Testis (tissue), 3 donors: Measurements from ENCODE around the gene ARHGEF40. TPM values are rescaled to one million over a fixed set of nuclear protein-coding genes. Genes with fewer than 3 reads are reported as not detected.

Experiments
- DNase-seq: peaks from one replicate; pipeline ENCODE4 v3.0.0-alpha.2; 2019
- H3K27ac ChIP-seq, 2 donors: fragments of 200-600 bp; sonication (generic); one replicate each; pipeline ENCODE4 v1.5.1; 2019
- H3K27me3 ChIP-seq: fragments of 200-600 bp; sonication (generic); one replicate; pipeline ENCODE4 v1.5.1; 2019
- H3K36me3 ChIP-seq: fragments of 200-600 bp; sonication (generic); one replicate; pipeline ENCODE4 v1.5.1; 2017; ENCODE audit warnings: low read depth; ENCODE audit errors: missing control alignments
- H3K4me1 ChIP-seq: fragments of 200-600 bp; sonication (generic); one replicate; pipeline ENCODE4 v1.5.1; 2019
- H3K4me3 ChIP-seq, 2 donors: fragments of 200-600 bp; sonication (generic); one replicate each; pipeline ENCODE4 v1.5.1; 2017 to 2019
- H3K9me3 ChIP-seq: fragments of 200-600 bp; sonication (generic); one replicate; pipeline ENCODE4 v1.5.1; 2017
- CTCF ChIP-seq, 3 experiments: fragments of 450-650 bp in 2 of 3; fragments of 200-600 bp in 1 of 3; sonication (generic) in 1 of 3; IDR thresholded peaks; one replicate each; pipeline ENCODE4 v1.5.1; 2016 to 2019; ENCODE audit warnings: antibody characterized with exemption in 3 of 3, mild to moderate bottlenecking in 2 of 3, moderate library complexity in 1 of 3
- POLR2A ChIP-seq: fragments of 450-650 bp; IDR thresholded peaks from one replicate; pipeline ENCODE4 v1.6.1; 2017; ENCODE audit warnings: antibody characterized with exemption, mild to moderate bottlenecking, moderate library complexity
- WGBS, 2 donors: methylation state at CpG; one replicate each; pipeline ENCODE4 v1.1.5; 2018; 5-methylcytosine and 5-hydroxymethylcytosine counted together
- intact Hi-C: fragments of 100-400 bp; cut with DNase I; formaldehyde crosslinking; loops from one replicate; pipeline ENCODE4 v1.15.1; 2023; ENCODE audit warnings: low total_unique reads
- polyA plus RNA-seq: library from polyadenylated mRNA; stranded (reverse); fragments of 350-450 nt; fragmentation: Illumina TruSeq; extraction: RNeasy Lipid Tissue Mini Kit (QIAGEN cat#74804); gene quantifications from one replicate; pipeline ENCODE4 v1.2.3, GENCODE V29; 2014; ENCODE audit warnings: low read depth, low replicate concordance; ENCODE audit not compliant: insufficient read depth
- total RNA-seq, 2 donors: library from RNA; depleted of rRNA; stranded (reverse); fragments of >200 nt; gene quantifications; one replicate each; pipeline ENCODE4 v1.2.3, GENCODE V29; 2016

Gene ARHGEF40
- total and polyA plus RNA-seq, 3 donors from 2014 or later = 22.0 to 36.9 (median 30.5) TPM

- peaks cover 14% of the 10 kb centered on the region for H3K4me1 ChIP-seq
- H3K9me3 ChIP-seq = no peaks in the 10 kb centered on the region
- H3K27me3 ChIP-seq = no peaks in the 10 kb centered on the region
- H3K27ac ChIP-seq = no peak overlapping the region
- TF ChIP-seq CTCF (IDR thresholded peaks at IDR 0.05) (no peak), POLR2A (no peak)
- H3K36me3 ChIP-seq = no peaks in the 10 kb centered on the region
- 84 to 89% methylated on average over 6 to 26 of the region's 26 CpGs for WGBS, 2 donors
- no peak for DNase-seq
- intact Hi-C loops = no loop called here
- no peak overlapping the region for H3K4me3 ChIP-seq
Measured at GRCh38 chr14:21074398-21075272, 4.5 kb downstream of the ARHGEF40 start.

GRCh38 chr14:21075719-21076437 is 5.8 kb downstream of the ARHGEF40 start:
- H3K36me3 ChIP-seq = no peaks in the 10 kb centered on the region
- 88% methylated on average over 9 of the region's 9 CpGs for WGBS, 2 donors
- H3K4me3 ChIP-seq = no peak overlapping the region
- H3K9me3 ChIP-seq = no peaks in the 10 kb centered on the region
- no peak for DNase-seq
- no peaks in the 10 kb centered on the region for H3K27me3 ChIP-seq
- peaks cover 14% of the 10 kb centered on the region for H3K4me1 ChIP-seq
- no peak for TF ChIP-seq CTCF (IDR thresholded peaks at IDR 0.05)
- no peak overlapping the region for H3K27ac ChIP-seq
- intact Hi-C loops = no loop called here

- intact Hi-C loops = no loop called here
- WGBS, 2 donors = 88 to 93% methylated on average over 2 of the region's 2 CpGs
- no peak for TF ChIP-seq CTCF (IDR thresholded peaks at IDR 0.05)
- TF ChIP-seq POLR2A = no peak
- H3K36me3 ChIP-seq = no peaks in the 10 kb centered on the region
- no peaks in the 10 kb centered on the region for H3K27me3 ChIP-seq
- peaks cover 3% of the 10 kb centered on the region for H3K4me1 ChIP-seq
- DNase-seq = no peak
- H3K27ac ChIP-seq = no peak overlapping the region
- no peak overlapping the region for H3K4me3 ChIP-seq
- no peaks in the 10 kb centered on the region for H3K9me3 ChIP-seq
Measured at GRCh38 chr14:21077672-21078071, 7.6 kb downstream of the ARHGEF40 start.

GRCh38 chr14:21078287-21078686 is 8.2 kb downstream of the ARHGEF40 start:
- Histone ChIP-seq H3K27me3 (no peaks in the 10 kb centered on the region), H3K27ac (no peak overlapping the region), H3K4me3 (no peak overlapping the region), H3K36me3 (no peaks in the 10 kb centered on the region), H3K9me3 (no peaks in the 10 kb centered on the region), H3K4me1 (no peaks in the 10 kb centered on the region)
- 85 to 92% methylated on average over 5 of the region's 5 CpGs for WGBS, 2 donors
- TF ChIP-seq CTCF (IDR thresholded peaks at IDR 0.05) (no peak), POLR2A (no peak)
- DNase-seq = no peak
- intact Hi-C loops = no loop called here
